Common myeloid progenitor, CD34-positive (primary cell): ENCODE results near the gene ALK.

Source experiments
- CTCF ChIA-PET: fragments of 350-600 bp; sonication (Branson Sonifier 250); formaldehyde crosslinking; loops from one replicate; lab custom pipeline; 2021; ENCODE audit warnings: antibody characterized with exemption; lab: Charles Lee
- POLR2A ChIA-PET: fragments of 350-600 bp; sonication (Branson Sonifier 250); formaldehyde crosslinking; loops from one replicate; lab custom pipeline; 2021; ENCODE audit warnings: antibody characterized with exemption; lab: Charles Lee
- DNase-seq, 3 donors: peaks; one replicate each; pipeline versions ENCODE4 v3.0.0 to v3.0.0-alpha.2; 2013
- H3K27ac ChIP-seq, 2 experiments: 1 replicate in 1 of 2; 2 replicates in 1 of 2; pipeline ENCODE4 v1.7.0; 2013; ENCODE audit warnings: inconsistent platforms in 2 of 2, low read length in 2 of 2, mild to moderate bottlenecking in 2 of 2, low read depth in 1 of 2, moderate library complexity in 1 of 2; ENCODE audit not compliant: severe bottlenecking in 2 of 2, insufficient read depth in 1 of 2, poor library complexity in 1 of 2
- H3K27me3 ChIP-seq, 5 experiments: replicated peaks in 2 of 5; 1 replicate in 3 of 5; 2 replicates in 2 of 5; pipeline versions ENCODE4 v1.6.1 to v1.7.0; 2013; ENCODE audit warnings: low read length in 4 of 5, mild to moderate bottlenecking in 2 of 5, moderate library complexity in 2 of 5, inconsistent platforms in 1 of 5; ENCODE audit not compliant: insufficient read depth in 5 of 5, control insufficient read depth in 4 of 5
- H3K36me3 ChIP-seq, 4 experiments: 1 replicate in 2 of 4; 2 replicates in 2 of 4; pipeline versions ENCODE4 v1.6.1 to v1.7.0; 2013; ENCODE audit warnings: low read length in 3 of 4, control low read depth in 1 of 4, mild to moderate bottlenecking in 1 of 4; ENCODE audit not compliant: control insufficient read depth in 4 of 4, insufficient read depth in 4 of 4
- H3K4me1 ChIP-seq, 4 experiments: 1 replicate in 3 of 4; 2 replicates in 1 of 4; pipeline versions ENCODE4 v1.6.1 to v1.7.1; 2013; ENCODE audit warnings: low read length in 3 of 4, mild to moderate bottlenecking in 3 of 4, control low read depth in 1 of 4, inconsistent platforms in 1 of 4, moderate library complexity in 1 of 4; ENCODE audit not compliant: control insufficient read depth in 4 of 4, insufficient read depth in 4 of 4; ENCODE audit errors: control extremely low read depth in 1 of 4
- H3K4me3 ChIP-seq, 7 experiments: 1 replicate in 4 of 7; 2 replicates in 3 of 7; pipeline versions ENCODE4 v1.5.1 to v1.7.0; 2013; ENCODE audit warnings: mild to moderate bottlenecking in 7 of 7, low read length in 6 of 7, moderate library complexity in 6 of 7, inconsistent platforms in 2 of 7, low read depth in 2 of 7, control low read depth in 1 of 7; ENCODE audit not compliant: insufficient read depth in 4 of 7, control insufficient read depth in 1 of 7; ENCODE audit errors: extremely low read depth in 1 of 7
- H3K9me3 ChIP-seq, 5 experiments: 1 replicate in 4 of 5; 2 replicates in 1 of 5; pipeline versions ENCODE4 v1.6.1 to v1.7.1; 2013; ENCODE audit warnings: low read length in 4 of 5, mild to moderate bottlenecking in 2 of 5, inconsistent platforms in 1 of 5, low read depth in 1 of 5, moderate library complexity in 1 of 5; ENCODE audit not compliant: control insufficient read depth in 4 of 5, insufficient read depth in 2 of 5; ENCODE audit errors: control extremely low read depth in 1 of 5
- WGBS: methylation state at CpG from one replicate; pipeline ENCODE4 v1.1.5; 2013; ENCODE audit not compliant: insufficient coverage; 5-methylcytosine and 5-hydroxymethylcytosine counted together

Gene ALK

GRCh38 chr2:29664578-29664977 lies 256.8 kb downstream of the ALK start:
- no peak overlapping the region for H3K4me3 ChIP-seq
- H3K9me3 ChIP-seq = peaks cover 0 to 14% (median 2%) of the 10 kb centered on the region in 5 experiments
- ChIA-PET CTCF (no interaction called here), POLR2A (no interaction called here)
- no peaks in the 10 kb centered on the region for H3K27me3 ChIP-seq
- no peak overlapping the region for H3K27ac ChIP-seq
- DNase-seq = no peak
- 97% methylated on average over 2 of the region's 2 CpGs for WGBS
- H3K4me1 ChIP-seq = no peaks in the 10 kb centered on the region
- no peaks in the 10 kb centered on the region for H3K36me3 ChIP-seq

GRCh38 chr2:29663268-29663667 lies 258.1 kb downstream of the ALK start:
- H3K27me3 ChIP-seq = peaks cover 0 to 3% (median 0%) of the 10 kb centered on the region in 5 experiments
- CTCF ChIA-PET = interaction anchor here (0.6 kb wide), 1 partner anchor 221 kb away, joined by 3 read pairs; no protein-coding TSS in a partner anchor
- POLR2A ChIA-PET = no interaction called here
- H3K4me3 ChIP-seq = no peak overlapping the region
- DNase-seq = no peak
- H3K36me3 ChIP-seq = no peaks in the 10 kb centered on the region
- peaks cover 0 to 5% (median 0%) of the 10 kb centered on the region in 5 experiments for H3K9me3 ChIP-seq
- WGBS = 100% methylated on average over 1 of the region's 3 CpGs
- H3K4me1 ChIP-seq = no peaks in the 10 kb centered on the region
- no peak overlapping the region for H3K27ac ChIP-seq

GRCh38 chr2:29662861-29663260 lies 258.5 kb downstream of the ALK start:
- Histone ChIP-seq H3K4me1 (no peaks in the 10 kb centered on the region), H3K36me3 (no peaks in the 10 kb centered on the region), H3K27me3 (peaks cover 0 to 3% (median 0%) of the 10 kb centered on the region in 5 experiments), H3K9me3 (peaks cover 0 to 5% (median 0%) of the 10 kb centered on the region in 5 experiments), H3K4me3 (no peak overlapping the region), H3K27ac (no peak overlapping the region)
- no peak for DNase-seq
- WGBS = 63% methylated on average over 1 of the region's 2 CpGs
- ChIA-PET POLR2A (no interaction called here), CTCF (interaction anchor here (0.6 kb wide), 1 partner anchor 222 kb away, joined by 3 read pairs; no protein-coding TSS in a partner anchor)

DNA sequence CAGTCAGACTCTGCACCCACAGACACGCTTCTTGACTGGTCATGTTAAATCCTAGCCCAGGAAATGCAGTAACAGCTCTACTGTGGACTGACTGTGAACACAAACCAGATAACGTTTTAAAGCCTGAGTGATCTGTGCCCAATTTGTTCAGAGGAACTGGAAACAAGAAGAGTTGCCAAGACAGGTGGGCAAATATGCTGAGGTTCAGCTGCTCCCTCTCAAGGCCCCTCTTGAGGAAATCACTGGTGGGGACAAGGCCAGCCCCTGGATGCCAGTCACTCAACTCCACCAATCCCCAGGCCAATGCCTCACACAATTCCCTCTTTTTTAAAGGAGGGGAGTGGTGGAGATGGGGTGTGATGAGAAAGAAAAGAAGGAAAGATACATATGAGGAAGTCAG lies 261.2 kb downstream of the ALK start:
- no peak for DNase-seq
- ChIA-PET POLR2A (no interaction called here), CTCF (no interaction called here)
- Histone ChIP-seq H3K27me3 (peaks cover 0 to 3% (median 0%) of the 10 kb centered on the region in 5 experiments), H3K9me3 (no peaks in the 10 kb centered on the region), H3K27ac (no peak overlapping the region), H3K4me3 (no peak overlapping the region), H3K36me3 (no peaks in the 10 kb centered on the region), H3K4me1 (no peaks in the 10 kb centered on the region)
- 92% methylated on average over 2 of the region's 2 CpGs for WGBS

DNA sequence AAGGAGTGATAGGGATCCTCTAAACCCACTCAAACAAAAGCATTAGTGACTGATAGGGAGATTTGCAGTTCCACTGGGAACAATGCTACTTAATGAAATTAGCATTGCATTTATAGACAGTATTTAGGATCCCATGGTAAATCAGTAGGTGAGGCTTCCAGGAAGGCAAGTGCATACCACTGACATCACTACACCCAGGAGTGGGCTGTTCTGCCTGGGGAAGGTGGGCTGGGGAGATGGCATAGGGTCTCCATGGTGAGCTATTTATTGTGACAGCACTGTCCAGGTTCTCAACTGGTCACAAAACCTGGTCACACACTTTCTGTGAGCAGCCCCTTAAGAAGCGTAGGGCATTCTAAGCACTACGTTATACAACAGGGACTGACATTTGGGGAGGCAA lies 262.2 kb downstream of the ALK start:
- DNase-seq = no peak
- Histone ChIP-seq H3K36me3 (no peaks in the 10 kb centered on the region), H3K27me3 (peaks cover 0 to 3% (median 0%) of the 10 kb centered on the region in 5 experiments), H3K9me3 (no peaks in the 10 kb centered on the region), H3K4me3 (no peak overlapping the region), H3K27ac (no peak overlapping the region), H3K4me1 (no peaks in the 10 kb centered on the region)
- WGBS = 100% methylated on average over 2 of the region's 2 CpGs
- CTCF ChIA-PET = no interaction called here
- POLR2A ChIA-PET = no interaction called here

DNA sequence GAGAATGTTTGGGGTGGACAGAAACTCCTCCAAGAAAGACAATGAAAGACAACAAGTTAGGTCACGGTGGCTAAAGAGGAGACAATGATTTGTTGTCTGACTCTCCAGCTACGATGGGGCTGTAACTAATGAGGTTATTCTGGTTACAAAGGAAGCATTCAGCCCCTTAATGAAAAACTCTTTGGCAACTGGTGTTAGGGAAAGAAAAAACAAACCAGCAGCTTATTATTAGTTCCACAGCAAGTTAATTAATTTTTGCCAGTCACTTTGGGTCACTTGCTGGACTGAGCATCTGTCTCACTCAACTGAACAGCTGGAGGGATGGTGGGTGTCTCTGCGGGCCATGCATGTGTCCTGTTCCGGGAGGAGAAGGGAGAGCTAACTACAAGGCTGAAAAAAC lies 263.7 kb downstream of the ALK start:
- Histone ChIP-seq H3K36me3 (no peaks in the 10 kb centered on the region), H3K27me3 (peaks cover 0 to 3% (median 0%) of the 10 kb centered on the region in 5 experiments), H3K4me1 (no peaks in the 10 kb centered on the region), H3K4me3 (no peak overlapping the region), H3K27ac (no peak overlapping the region), H3K9me3 (no peaks in the 10 kb centered on the region)
- CTCF ChIA-PET = interaction anchor here (1.1 kb wide), 1 partner anchor 16 kb away, joined by 4 read pairs; no protein-coding TSS in a partner anchor
- POLR2A ChIA-PET = no interaction called here
- 91% methylated on average over 4 of the region's 4 CpGs for WGBS
- no peak for DNase-seq

DNA sequence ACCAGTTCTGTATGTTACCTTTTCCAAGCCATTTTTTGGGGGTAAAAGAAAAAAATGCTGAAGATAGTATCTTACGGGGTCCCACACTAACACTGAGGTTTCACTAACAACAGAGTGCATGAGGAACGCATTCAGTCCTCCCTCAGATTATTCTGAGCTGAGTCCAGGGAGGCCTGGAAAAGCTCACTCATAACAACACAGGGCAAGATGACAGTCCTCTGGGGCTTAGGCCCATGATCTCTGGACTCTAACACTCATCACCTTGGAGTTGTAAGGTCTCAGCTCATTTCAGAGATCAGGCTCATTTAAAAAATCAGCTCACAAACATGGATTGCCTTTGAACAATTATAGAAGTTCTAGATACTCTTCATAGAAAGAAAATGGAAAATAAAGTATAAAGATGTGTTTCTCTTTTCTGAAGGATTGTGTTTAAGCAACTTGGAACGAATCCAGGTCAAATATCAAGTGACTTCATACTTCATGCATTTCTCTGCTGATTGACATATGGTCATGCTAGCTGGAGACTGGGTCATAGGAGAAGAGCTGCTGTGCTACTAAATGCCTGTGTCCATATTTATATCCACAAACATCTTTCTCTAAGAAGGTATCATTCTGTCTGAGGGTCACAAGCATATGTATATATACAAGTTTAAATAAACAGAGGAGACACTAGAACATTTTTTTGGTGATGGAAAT lies 265.8 kb downstream of the ALK start:
- DNase-seq = no peak
- CTCF ChIA-PET = no interaction called here
- Histone ChIP-seq H3K27ac (no peak overlapping the region), H3K27me3 (peaks cover 0 to 3% (median 0%) of the 10 kb centered on the region in 5 experiments), H3K4me1 (no peaks in the 10 kb centered on the region), H3K36me3 (no peaks in the 10 kb centered on the region), H3K9me3 (no peaks in the 10 kb centered on the region), H3K4me3 (no peak overlapping the region)
- WGBS = 100% methylated on average over 3 of the region's 3 CpGs
- POLR2A ChIA-PET = no interaction called here
